Stimulated activated CD4-positive, alpha-beta T cell treated with anti-CD3 and anti-CD28 coated beads, Interleukin-15, amount 100 ng/mL, for 1 hour (primary cell): ENCODE measurements around the gene USP34.
"Not testable (repeated sequence)": the region's sequence is repeated elsewhere in the genome, so short reads cannot be mapped to it uniquely, and the experiment has no call there.

Source experiments
- DNase-seq, 2 donors: peaks; one replicate each; pipeline ENCODE4 v3.0.0-alpha.2; 2020; ENCODE audit warnings: low read depth in 1 of 2, low spot score in 1 of 2

Gene USP34

DNA sequence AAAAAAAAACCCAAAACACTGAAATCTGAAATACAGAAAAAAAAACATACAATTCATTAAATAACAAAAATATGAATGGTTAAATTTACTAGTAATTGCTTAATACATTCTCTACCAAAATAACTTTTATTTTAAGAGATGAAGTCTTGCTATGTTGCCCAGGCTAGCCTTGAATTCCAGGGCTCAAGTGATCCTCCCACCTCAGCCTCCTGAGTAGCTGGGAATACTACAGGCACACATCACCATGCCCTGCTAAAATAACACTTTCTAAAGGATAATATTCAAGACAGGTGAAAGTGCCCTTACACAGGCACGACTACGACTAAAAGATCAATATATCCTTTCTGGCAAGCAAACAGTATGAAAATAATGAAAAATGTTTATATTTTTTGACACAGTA, 9.5 kb downstream of the USP34 start:
- DNase-seq = no peak

DNA sequence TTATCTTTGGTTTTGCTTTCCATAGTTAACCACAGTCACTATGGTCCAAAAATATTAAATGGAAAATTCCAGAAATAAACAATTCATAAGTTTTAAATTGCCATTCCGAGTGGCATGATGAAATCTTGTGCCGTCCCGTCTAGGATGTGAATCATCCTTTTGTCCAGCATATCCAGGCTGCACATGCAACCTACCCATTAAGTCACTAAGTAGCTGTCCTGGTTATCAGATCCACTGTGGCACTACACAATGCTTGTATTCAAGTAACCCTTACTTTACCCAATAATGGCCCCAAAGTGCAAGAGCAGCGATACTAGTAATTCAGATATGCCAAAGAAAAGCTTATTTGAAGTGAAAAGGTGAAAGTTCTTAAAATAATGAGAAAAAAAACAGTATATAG, 10.7 kb downstream of the USP34 start:
- DNase-seq = no peak

DNA sequence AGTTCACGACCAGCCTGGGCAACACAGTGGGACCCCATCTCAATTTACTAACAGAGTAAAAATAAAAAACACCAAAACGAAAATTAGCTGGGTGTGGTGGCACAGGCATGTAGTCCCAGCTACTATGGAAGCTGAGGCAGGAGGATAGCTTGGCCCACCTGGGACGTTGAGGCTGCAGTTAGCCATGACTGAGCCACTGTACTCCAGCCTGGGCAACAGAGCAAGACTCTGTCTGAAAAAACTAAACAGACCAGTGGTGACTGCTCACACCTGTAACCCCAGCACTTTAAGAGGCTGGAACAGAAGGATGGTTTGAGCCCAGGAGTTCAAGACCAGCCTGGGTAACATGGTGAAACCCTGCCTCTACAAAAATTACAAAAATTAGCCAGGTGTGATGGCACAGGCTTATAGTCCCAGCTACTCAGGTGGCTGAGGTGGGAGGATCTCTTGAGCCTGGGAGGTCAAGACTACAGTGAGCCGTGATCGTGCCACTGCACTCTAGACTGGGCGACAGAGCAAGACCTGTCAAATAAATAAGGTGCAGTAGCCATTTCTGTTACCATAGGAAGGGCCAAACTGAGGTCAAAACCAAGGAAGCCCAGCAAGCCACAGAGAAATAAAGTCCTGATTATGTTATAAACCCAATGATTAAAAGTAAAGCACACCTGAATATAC, 14.0 kb downstream of the USP34 start:
- DNase-seq = no peak

DNA sequence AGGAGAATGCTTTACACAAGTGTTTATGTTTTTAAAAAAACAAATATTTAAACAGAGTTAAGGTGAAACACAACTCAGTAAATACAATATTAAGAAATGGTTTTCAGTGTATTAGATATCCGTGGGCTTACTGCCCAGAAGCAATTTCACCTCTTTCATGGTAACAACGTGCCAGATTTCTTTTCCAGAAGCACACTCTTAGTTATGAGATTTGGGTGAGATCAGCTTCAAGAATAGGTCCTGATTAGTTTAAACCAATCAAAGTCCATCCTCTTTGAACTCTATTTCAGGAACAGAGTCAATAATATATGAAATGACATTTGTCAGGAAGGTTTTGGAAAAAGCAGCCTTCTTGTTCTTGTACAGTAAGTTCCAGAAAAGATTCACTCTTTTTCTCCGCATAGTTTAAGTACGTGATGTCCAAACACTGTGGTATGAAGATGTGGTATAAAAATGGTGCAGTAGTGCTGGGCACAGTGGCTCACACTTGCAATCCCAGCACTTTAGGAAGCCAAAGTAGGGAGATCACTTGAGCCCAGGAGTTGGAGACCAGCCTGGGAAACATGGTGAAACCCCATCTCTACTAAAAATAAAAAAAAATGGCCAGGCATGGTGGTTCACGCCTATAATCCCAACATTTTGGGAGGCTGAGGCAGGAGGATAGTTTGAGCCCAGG, 14.7 kb downstream of the USP34 start:
- no peak for DNase-seq

DNA sequence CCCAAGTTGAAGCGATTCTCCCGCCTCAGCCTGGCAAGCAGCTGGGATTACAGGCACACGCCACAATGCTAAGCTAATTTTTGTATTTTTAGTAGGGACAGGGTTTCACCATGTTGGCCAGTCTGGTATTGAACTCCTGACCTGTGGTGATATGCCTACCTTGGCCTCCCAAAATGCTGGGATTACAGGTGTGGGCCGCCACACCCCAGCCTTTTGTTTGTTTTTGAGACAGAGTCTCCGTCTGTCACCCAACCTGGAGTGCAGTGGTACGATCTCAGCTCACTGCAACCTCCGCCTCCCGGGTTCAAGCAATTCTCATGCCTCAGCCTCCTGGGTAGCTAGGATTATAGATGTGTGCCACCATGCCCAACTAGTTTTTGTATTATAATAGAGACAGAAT, 15.9 kb downstream of the USP34 start:
- DNase-seq = not testable (repeated sequence)

DNA sequence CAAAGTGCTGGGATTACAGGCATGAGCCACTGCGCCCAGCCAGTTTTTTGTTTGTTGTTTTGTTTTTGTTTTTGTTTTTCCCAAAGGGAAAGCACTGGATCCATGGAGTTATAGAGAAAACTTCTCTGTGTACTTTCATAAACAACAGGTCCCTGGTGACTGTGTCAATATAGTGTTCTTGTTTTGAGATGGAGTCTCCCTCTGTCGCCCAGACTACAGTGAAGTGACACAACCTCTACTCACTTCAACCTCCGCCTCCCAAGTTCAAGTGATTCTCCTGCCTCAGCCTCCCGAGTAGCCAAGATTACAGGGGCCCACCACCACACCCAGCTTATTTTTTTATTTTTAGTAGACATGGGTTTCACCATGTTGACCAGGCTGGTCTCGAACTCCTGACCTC, 16.5 kb downstream of the USP34 start:
- no peak for DNase-seq

DNA sequence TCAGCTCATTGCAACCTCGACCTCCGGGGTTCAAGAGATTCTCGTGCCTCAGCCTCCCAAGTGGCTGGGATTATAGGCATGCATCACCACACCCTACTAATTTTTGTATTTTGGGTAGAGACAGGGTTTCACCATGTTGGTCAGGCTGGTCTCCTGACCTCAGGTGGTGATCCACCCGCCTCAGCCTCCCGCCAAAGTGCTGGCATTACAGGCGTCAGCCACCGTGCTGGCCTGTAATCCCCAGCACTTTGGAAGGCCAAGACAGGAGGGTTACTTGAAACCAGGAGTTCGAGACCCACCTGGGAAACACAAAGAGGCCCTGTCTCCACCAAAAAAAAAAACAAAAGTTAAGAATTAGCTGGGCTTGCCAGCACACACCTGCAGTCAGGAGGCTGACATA, 18.5 kb downstream of the USP34 start:
- no peak for DNase-seq

DNA sequence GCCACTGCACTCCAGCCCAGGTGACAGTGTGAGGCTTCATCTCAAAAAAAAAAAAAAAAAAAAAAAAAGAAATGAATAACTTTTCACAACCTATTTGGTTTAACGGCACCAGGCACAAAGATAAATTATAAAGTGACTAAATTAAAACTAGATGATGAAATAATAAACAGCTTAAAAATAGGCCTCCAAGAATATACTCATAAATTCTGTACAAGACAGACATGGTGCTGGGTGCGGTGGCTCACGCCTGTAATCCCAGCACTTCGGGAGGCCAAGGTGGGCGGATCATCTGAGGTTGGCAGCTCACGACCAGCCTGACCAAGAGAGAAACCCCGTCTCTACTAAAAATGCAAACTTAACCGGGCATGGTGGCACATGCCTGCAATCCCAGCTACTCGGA, 19.7 kb downstream of the USP34 start:
- DNase-seq = no peak

DNA sequence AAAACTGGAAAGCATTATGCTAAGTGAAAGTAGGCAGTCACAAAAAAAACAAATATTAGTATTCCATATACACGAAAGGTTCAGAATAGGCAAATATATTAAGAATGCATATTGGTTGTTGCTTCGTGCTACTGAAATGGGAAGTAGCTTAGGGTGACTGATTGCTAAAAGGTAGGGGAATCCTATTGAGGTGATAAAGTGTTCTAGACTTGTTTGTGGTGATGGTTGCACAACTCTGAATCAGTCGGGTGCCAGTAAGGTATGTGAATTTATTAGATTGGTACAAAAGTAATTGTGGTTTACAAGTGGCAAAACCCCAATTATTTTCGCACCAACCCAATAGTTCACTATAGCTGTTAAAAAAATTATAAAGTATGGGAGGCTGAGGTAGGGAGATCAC, 20.7 kb downstream of the USP34 start:
- no peak for DNase-seq

DNA sequence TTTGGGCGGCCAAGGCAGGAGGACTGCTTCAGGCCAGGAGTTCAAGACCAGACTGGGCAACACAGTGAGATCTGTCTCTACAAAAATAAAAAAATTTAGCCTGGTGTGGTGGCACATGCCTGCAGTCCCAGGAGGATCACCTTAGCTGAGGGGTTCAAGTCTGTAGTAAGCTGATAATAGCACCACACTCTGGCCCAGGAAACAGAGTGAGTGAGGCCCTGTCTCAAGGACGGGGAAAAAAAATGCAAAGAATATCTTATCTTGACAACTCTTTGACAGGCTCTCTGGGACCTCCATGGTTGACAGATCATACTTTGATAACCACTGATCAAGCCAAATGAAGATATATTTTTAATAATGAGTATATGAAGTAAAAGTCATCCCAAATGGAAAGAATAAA, 22.7 kb downstream of the USP34 start:
- DNase-seq = no peak

DNA sequence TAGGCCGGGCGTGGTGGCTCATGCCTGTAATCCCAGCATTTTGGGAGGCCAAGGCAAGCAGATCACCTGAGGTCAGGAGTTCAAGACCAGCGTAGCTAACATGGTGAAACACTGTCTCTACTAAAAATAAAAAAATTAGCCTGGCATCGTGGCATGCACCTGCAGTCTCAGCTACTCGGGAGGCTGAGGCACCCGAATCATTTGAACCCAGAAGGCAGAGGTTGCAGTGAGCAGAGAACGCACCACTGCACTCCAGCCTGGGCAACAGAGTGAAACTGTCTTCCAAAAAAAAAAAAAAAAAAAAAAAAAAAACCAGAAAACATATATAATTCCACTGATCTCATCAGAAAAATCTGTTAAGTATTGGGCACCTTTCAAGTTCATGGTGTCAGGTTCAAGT, 23.9 kb downstream of the USP34 start:
- not testable (repeated sequence) for DNase-seq

DNA sequence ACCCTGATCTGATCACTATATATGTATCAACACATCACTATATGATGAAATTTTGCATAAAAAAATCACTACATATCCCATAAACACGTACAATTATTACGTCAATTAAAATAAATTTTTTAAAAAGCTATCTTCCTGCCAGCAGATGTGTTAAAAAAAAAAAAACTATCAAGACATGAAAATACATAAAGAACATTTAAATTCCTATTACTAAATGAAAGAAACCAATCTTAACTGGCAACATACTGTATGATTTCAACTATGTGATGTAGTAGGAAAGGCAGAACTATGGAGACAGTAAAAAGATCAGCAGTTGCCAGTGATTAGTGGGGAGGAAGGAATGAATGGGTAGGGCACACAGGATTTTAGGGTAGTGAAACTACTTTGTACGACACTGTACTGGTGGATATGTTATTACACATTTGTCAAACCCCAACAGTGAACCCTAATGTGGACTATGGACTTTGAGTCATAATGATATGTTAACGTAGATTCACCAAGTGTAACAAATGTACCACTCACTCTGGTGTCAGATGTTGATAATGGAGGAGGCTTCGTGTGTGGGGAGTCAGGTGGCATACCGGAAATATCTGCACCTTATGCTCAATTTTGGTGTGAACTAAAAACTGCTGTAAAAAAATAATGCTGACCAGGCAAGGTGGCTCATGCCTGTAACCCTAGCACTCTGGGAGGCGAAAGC, 27.4 kb downstream of the USP34 start:
- no peak for DNase-seq

DNA sequence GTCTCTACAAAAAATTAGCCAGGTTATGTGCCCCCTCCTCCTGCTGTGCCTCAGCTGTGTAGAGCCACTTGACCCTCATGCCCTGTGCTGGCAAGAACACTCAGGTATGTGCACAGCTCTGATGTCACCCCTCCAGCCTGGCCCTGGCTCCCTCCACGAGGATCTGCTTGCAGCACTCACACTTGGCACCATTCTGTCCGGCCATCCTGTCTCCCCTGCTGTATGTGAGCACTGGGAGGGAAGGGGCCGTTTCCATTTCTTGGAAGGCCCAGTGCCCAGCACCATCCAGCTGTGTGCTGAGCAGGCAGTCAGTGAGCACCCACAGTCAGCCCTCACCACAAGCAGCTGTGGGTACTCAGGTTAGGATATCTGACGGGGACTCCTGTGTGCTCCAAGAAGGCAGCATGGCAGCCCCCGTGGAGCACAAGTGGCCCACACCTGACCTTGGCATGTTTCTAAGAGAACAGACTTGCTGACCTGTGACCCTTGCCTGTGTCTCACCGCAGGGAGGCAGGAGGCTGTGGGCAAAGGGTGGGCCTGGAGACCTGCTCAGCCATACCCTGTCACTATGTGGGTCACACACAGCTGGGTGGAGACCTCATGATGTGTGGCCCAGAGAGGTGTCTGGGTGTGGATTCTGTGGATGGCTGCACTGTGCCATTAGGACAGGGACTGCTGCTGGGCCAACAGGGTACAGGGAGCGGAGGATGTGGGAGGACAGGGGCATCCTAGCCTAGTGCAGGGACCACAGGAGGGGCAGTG, 31.5 kb downstream of the USP34 start:
- DNase-seq = no peak

DNA sequence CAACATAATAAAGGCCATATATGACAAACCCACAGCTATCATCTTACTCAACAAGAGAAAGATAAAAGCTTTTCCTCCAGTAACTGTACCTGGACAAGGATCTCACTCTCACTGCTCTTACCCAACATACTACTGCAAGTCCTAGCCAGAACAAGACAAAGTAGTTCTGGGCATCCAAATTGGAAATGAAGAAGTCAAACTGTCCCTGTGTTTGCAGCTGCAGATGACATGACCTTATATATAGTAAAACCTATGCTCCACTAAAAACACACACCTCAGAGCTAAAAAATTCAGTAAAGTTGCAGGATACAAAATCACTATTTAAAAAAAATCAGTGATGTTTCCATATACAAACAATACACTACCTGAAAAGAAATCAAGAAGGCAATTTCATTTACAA, 32.2 kb downstream of the USP34 start:
- DNase-seq = no peak

DNA sequence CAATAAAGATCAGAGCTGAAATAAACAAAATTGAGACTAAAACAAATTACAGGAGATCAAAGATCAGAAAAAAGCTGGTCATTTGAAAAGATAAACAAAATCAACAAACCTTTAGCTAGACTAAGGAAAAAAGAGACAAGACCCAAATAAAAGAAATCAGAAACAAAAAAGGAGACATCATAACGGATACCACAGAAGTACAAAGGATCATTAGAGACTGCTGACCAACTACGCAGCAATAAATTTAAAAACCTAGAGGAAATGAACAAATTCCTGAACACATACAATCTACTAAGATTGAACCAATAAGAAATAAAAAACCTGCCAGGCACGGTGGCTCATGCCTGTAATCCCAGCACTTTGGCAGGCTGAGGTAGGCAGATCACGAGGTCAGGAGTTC, 33.7 kb downstream of the USP34 start:
- no peak for DNase-seq

DNA sequence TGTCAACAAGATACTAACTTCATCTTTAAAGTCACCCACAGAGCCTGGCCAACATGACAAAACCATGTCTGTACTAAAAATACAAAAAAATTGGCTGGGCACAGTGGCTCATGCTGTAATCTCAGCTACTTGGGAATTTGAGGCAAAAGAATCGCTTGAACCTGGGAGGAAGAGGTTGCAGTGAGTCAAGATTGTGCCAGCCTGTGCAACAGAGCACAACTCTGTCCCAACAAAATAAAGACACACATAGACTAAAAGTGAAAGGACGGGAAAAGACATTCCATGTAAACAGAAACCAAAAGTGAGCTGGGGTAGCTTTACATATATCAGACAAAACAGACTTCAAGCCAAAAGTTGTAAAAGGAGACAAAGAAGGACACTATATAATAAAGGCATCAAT, 34.8 kb downstream of the USP34 start:
- no peak for DNase-seq

DNA sequence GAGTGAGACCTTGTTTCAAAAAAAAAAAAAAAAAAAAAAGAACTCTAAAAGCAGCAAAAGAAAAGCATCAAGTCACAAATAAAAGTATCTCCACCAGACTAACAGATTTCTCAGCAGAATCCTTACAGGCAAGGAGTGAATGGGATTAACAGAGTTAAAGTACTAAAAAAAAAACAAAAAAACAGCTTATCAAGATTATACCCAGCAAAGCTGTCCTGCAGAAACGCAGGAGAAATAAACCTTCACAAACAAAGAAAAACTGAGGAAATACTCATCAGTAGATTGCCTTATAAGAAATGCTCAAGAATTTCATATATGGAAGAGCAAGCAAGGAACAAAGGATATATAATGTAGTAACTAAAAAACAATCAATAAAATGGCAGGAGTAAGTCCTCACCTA, 35.6 kb downstream of the USP34 start:
- no peak for DNase-seq

DNA sequence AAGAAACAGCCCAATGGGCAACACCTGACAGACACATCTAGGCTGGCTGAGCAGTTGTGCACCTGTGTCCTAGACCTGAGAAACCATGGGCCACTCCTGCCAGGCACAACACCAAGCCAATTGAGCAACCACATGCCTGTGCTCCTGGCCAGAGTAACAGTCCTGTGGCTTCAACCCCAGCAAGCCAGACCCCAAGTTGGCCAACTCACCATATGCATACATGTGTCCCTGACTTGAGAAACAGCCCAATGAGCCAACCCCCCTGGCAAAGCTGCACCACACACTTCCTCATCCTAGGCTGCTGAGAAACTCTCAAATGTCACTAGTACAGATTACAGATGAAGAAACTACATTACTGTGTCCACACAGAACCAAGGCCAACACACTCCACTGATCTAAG, 36.6 kb downstream of the USP34 start:
- DNase-seq = no peak

DNA sequence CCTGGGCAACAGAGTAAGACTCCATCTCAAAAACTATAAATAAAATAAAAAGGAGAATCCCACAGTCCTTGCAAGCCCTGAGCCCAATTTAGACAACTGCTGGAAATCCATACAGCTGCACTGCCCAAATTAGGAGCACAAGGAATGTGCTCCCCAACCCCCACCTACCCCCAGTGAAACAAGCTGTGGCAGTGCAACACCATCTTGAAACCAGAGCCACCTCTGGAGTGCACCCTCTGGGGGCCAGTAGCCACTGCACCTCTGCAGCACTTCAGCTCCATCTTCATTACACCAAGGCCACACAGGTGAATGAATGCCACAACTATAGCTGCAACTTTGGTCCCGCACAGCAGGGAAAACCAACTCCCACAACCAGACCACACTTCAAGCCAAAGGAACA, 37.3 kb downstream of the USP34 start:
- DNase-seq = no peak

DNA sequence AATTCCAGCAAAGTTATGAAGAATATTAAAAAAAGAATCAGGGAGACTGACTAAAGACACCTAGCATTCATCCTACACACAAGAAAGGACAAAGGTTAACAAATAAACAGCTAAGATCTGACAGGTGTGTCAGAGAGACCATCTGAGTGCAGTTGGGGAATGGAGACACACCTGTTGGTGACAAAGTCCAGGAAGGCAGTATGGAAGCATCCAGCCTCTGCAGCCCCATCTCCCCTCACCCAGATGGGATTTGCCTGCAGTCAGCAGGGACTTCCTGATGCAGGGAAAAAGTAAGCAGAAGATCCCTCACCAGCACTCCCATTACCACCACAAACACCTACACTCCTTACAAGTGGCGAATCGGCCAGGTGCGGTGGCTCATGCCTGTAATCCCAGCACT, 37.9 kb downstream of the USP34 start:
- DNase-seq = no peak

DNA sequence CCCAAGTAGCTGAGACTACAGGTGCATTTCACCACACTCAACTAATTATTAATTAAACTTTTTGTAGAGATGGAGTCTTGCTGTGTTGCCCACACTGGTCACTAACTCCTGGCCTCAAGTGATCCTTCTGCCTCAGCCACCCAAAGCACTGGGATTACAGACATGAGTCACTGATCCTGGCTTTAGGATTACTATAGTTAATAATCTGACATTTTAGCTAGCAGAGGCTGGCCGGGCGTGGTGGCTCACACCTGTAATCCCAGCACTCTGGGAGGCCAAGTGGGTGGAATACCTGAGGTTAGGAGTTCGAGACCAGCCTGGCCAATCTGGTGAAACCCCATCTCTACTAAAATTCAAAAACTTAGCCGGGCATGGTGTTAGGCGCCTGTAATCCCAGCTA, 39.5 kb downstream of the USP34 start:
- DNase-seq = no peak
